PFSK-1 (cell line): Measurements from ENCODE around the gene HSPG2.

Experiments used
- POLR2AphosphoS5 ChIP-seq: IDR thresholded peaks from 2 replicates; pipeline ENCODE4 v1.6.1; 2012; ENCODE audit warnings: low read depth, mild to moderate bottlenecking, control low read depth, low read length, moderate library complexity
- REST ChIP-seq, 2 experiments: IDR thresholded peaks; 2 replicates each; pipeline versions ENCODE4 v1.6.1 to v1.8.0; 2011 to 2012; ENCODE audit warnings: low read depth in 2 of 2, low read length in 2 of 2, control low read depth in 1 of 2, inconsistent platforms in 1 of 2, mild to moderate bottlenecking in 1 of 2, moderate library complexity in 1 of 2; ENCODE audit not compliant: insufficient read depth in 1 of 2

GRCh38 chr1:21944733-21945073 is 7.6 kb upstream of the HSPG2 start:
- TF ChIP-seq POLR2AphosphoS5: no peak
- TF ChIP-seq REST (IDR thresholded peaks at IDR 0.05; ENCODE audit: insufficient read depth in 1 of 2, low read depth in 2 of 2, low read length in 2 of 2): no peak
